Gastroesophageal sphincter (tissue), 3 donors: ENCODE measurements around the gene ELL.

Experiments
- EP300 ChIP-seq: sonication (generic); formaldehyde crosslinking; IDR thresholded peaks from one replicate; pipeline ENCODE4 v1.6.1; 2017; ENCODE audit warnings: antibody characterized with exemption, mild to moderate bottlenecking
- POLR2A ChIP-seq, 2 donors: fragments of 450-650 bp; IDR thresholded peaks; one replicate each; pipeline ENCODE4 v1.6.1; 2017; ENCODE audit warnings: antibody characterized with exemption in 2 of 2, mild to moderate bottlenecking in 2 of 2, moderate library complexity in 1 of 2
- POLR2AphosphoS5 ChIP-seq: sonication (generic); formaldehyde crosslinking; IDR thresholded peaks from one replicate; pipeline ENCODE4 v1.6.1; 2017; ENCODE audit warnings: antibody characterized with exemption
- TF ChIP-seq, protein P1 (sequence below), 4 experiments: fragments of 200-600 bp in 2 of 4; fragments of 450-650 bp in 2 of 4; sonication (generic) in 1 of 4; IDR thresholded peaks; one replicate each; pipeline ENCODE4 v1.5.1; 2017 to 2019; ENCODE audit warnings: antibody characterized with exemption in 4 of 4, mild to moderate bottlenecking in 2 of 4, moderate library complexity in 2 of 4

DNA sequence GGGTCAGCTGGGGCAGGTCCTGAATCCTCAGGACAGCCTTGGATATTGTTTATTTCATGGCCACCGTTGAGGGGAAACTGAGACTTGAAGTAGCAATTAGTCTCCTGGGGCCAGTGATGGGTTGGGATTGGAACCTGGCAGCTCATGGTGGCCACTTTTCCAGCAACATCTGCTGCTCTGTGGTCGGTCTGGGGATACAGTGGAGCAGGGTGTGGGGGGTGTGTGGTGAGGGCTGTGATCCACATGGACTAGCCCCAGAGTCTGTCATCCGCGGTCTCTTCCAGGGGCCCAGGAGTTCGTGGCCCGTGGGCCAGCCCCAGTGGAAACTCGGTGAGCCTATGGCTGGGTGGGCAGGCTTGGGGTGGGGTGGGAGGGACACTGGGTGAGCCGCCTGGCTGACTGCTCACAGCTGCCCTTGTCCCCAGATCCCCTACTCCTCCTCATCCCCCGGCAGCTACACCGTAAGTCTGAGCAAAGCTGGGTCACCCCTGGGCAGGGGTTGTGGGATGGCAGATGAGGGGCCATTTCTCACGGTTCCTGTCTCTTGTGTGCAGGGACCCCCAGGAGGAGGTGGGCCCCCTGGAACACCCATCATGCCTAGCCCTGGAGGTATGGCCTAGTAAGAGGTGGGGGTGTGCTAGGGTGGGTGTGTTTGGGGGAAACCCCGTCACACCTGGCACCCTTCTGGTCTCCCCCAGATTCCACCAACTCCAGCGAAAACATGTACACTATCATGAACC lies 89.4 kb downstream of the ELL start:
- TF ChIP-seq, protein P1, sequence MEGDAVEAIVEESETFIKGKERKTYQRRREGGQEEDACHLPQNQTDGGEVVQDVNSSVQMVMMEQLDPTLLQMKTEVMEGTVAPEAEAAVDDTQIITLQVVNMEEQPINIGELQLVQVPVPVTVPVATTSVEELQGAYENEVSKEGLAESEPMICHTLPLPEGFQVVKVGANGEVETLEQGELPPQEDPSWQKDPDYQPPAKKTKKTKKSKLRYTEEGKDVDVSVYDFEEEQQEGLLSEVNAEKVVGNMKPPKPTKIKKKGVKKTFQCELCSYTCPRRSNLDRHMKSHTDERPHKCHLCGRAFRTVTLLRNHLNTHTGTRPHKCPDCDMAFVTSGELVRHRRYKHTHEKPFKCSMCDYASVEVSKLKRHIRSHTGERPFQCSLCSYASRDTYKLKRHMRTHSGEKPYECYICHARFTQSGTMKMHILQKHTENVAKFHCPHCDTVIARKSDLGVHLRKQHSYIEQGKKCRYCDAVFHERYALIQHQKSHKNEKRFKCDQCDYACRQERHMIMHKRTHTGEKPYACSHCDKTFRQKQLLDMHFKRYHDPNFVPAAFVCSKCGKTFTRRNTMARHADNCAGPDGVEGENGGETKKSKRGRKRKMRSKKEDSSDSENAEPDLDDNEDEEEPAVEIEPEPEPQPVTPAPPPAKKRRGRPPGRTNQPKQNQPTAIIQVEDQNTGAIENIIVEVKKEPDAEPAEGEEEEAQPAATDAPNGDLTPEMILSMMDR (IDR thresholded peaks at IDR 0.05), result no peak
- no peak for TF ChIP-seq POLR2AphosphoS5
- TF ChIP-seq EP300, result no peak
- TF ChIP-seq POLR2A (IDR thresholded peaks at IDR 0.05), result no peak
